HT-29 (cell line): ENCODE data around the gene TBX1. TPM values are rescaled to one million over a fixed set of nuclear protein-coding genes. Genes with fewer than 3 reads are reported as not detected.
"Not testable (repeated sequence)": the region's sequence is repeated elsewhere in the genome, so short reads cannot be mapped to it uniquely, and the experiment has no call there.

Source experiments
- DNase-seq: peaks from one replicate; pipeline ENCODE4 v3.0.0-alpha.2; 2015; ENCODE audit warnings: low spot score
- total RNA-seq: library from RNA; depleted of rRNA; stranded (reverse); fragments of >200 nt; shearing (Covaris generic); gene quantifications from 2 replicates; pipeline ENCODE4 v1.2.3, GENCODE V29; 2014

Gene TBX1
- total RNA-seq, 1 experiment from 2014 or later = not detected

DNA sequence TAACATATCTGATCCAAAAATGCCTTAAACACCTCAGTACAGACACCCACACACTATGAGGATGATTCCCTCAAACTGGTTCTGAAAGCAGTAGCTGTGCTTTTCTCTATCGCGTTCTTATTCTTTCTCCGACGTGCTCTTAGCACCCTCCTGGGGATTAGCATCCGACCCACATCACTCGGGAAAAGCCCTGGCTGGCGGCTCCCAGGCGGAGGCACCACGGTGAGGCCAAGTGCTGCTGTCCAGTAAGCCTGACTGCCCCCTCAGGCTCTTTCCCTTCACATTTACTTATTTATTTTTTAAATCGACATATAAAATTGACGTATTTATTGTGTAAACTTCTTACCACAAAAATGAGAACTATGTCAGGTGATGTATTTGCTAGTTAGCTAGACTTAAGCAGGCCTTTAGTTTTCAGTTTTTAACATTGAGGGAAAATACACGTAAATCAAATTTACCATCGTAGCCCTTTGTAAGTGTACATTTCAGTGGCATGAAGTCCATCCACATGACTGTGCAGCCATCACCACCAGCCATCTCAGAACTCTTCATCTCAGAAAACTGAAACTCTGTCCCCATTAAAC is 19.2 kb downstream of the TBX1 start:
- no peak for DNase-seq

GRCh38 chr22:19782533-19782932 is 22.0 kb downstream of the TBX1 start:
- no peak for DNase-seq

- no peak for DNase-seq
Measured at GRCh38 chr22:19783586-19784383, 23.2 kb downstream of the TBX1 start.

- no peak for DNase-seq
Measured at GRCh38 chr22:19784384-19785175, 24.0 kb downstream of the TBX1 start.

DNA sequence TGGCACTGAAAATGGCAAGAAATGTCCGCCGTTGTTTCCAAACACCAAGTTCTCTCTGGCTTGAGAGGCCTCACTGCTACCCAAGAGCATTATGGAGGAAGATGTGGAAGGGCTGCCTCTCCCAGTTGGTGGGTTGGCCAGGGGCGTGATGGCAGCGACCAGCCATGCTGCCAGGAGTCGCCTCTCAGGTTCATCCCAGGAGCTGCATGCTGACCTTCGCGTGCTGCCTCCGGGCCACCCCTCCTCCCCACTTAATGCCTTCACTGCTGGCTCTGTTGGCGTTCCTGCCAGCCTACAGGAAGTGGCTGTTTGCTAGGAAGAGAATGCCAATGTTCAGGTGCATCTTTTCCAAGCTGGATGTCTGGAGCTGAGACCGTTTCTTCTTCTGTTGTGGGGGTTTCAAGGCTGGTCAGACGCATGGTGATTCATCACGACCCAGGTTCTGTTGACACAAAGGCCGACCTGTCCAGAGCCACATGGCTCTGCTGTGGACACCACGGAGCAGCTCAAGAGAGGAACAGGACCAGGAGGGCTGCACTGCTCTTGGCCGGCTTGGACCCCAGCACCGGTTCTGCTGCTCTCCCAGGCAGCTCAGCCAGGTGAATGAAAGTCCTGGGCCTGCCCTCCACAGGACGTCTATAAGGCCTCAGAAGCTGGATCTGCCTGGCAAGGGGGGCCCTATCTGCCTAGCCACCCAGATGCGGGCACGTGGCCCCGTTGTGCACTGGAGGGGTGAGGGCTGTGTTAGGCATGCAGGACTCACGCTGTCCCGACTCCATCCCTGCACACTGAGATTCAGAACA is 25.1 kb downstream of the TBX1 start:
- DNase-seq = no peak

DNA sequence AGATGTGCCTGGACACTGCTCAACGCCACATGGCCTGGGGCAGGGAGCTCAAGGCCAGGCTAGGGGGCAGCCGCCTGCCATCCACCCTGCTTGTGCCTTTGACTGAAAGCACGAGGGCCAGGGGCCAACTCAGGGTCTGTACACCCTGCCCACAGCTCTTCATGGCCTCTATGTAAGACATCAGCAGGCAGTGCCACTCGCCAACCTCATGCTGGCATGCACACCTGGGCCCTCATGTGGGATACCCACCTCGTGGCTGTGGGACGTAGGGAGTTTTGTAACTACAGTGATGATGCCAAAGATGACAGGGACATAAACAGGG is 25.6 kb downstream of the TBX1 start:
- DNase-seq = no peak

DNA sequence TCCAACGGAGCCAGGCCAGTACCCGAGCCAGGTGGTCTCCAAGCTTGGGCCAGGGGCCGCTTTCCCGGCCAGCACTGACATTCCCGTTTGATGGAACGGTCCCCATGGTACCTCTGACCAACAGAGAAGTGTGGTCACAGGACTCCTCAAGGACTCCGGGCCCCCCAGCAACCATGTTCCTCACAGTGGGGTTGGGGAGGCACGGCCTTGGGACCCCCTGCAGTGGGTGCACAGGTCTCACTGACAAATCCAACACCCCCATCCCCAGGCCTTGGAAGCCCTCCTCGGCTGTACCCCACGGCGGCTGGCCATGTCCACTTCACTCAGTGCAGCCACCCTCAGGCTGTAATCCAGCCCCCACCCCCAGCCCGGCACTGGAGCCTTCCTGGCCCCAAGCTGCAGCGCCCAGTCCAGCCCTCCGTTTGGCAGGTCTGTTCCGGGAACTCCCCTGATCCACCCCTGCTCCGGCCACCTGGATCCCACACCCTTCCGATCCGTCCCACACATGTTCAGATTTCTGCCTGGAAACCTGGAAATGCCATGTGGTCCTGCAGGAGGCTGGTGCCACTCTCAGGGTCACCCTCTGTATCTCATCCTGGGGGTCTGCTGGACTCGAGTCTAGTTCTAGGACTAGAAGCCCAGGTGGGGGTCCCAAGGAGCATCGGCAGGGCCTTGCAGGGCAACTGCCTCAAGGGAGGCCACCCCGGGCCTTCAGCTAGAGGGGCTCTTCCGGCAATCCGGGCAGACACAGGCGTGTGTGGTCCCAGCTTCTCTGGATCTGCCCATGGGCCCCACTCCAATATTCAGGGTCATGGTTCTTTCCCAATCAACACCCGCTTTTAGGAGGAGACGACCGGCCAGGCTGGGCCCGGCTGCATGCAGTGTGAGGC is 26.6 kb downstream of the TBX1 start:
- no peak for DNase-seq

- no peak for DNase-seq
Measured at GRCh38 chr22:19787849-19788141, 27.2 kb downstream of the TBX1 start.

- DNase-seq = no peak
Measured at GRCh38 chr22:19788661-19789225, 28.2 kb downstream of the TBX1 start.

- DNase-seq = no peak
Measured at GRCh38 chr22:19789406-19789805, 28.8 kb downstream of the TBX1 start.

DNA sequence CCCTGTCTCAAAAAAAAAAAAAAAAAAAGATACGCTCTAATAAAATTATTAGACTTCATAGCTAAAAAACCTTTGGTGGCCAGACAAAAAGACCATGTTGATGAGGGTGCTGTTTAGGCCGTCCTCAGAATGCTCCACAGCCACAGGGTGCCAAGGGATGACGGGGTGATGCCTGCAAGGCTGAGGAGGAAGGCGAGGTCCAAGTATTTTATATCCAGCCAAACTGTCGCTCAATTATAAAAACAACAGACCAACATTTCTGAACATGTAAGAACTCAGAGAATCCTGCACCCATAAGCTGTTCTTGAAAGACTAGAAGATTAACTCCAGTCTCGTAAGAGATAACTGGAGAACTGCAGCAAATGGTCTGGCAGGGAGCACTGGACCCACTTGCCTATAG is 29.2 kb downstream of the TBX1 start:
- DNase-seq = no peak

DNA sequence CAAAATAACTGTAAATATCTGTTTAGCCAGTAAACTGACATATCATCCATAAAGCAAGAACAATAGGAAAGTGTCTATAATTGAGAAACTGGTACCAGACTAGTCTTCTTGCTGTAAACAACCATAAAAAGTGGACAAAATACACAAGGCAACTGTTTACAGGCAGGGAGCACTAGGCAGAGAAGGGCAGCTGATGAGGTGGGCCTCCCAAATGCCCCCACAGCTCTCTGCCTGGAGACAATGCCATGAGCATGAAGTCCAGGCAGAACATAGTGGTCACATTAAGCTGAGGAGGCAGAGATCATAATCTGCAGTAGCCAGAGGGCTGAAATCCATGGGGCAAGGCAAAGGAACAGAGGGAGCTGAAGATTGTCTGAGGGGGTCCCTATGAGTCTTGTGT is 30.7 kb downstream of the TBX1 start:
- no peak for DNase-seq

GRCh38 chr22:19791894-19792293 is 31.3 kb downstream of the TBX1 start:
- DNase-seq = no peak

- DNase-seq = not testable (repeated sequence)
Measured at GRCh38 chr22:19792383-19792896, 31.9 kb downstream of the TBX1 start.

- DNase-seq = no peak
Measured at GRCh38 chr22:19793161-19793560, 32.6 kb downstream of the TBX1 start.

DNA sequence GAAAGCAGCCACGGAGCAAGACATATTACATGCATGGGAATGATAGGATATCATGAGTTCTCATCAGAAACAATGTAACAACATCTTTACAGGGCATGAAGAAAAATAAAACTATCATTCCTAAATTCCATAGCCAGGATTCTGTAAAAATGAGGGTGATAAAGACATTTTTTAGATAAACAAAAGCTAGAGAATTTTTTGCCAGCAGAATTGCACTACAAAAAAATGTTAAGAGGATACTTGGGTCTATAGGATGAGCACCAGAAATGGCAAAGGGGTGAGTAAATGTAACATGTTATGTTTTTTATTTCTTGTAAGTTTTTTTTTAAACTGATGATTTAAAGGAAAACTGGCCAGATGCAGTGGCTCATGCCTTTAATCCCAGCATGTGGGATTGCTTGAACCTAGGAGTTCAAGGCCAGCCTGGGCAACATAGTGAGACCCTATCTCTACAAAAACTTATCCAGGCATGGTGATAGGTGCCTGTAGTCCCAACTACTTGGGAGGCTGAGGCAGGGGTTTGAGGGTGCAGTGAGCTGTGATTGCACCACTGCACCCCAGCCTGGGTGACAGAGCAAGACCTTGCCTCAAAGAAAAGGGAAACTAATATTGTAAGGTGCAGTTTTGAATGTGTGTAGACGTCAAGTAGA is 33.2 kb downstream of the TBX1 start:
- DNase-seq = no peak

DNA sequence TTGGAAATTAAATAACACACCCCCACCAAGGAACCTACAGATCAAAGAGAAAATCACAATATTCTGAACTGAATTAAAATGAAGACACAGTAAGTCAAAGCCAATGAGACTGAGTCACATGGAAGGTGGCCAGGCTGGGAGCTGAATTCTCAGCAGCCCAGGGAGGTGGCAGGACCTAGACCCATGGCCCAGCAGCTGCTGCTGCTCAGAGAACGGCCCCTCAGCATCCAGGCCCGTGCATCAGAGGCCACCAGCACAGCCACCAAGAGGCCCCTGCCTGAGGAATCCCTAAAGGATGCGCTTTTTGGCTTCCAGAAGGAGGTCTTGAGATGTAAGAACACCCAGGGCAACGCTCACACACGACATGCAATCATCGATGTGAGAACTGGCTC is 35.0 kb downstream of the TBX1 start:
- no peak for DNase-seq

- DNase-seq = no peak
Measured at GRCh38 chr22:19796160-19796559, 35.6 kb downstream of the TBX1 start.

DNA sequence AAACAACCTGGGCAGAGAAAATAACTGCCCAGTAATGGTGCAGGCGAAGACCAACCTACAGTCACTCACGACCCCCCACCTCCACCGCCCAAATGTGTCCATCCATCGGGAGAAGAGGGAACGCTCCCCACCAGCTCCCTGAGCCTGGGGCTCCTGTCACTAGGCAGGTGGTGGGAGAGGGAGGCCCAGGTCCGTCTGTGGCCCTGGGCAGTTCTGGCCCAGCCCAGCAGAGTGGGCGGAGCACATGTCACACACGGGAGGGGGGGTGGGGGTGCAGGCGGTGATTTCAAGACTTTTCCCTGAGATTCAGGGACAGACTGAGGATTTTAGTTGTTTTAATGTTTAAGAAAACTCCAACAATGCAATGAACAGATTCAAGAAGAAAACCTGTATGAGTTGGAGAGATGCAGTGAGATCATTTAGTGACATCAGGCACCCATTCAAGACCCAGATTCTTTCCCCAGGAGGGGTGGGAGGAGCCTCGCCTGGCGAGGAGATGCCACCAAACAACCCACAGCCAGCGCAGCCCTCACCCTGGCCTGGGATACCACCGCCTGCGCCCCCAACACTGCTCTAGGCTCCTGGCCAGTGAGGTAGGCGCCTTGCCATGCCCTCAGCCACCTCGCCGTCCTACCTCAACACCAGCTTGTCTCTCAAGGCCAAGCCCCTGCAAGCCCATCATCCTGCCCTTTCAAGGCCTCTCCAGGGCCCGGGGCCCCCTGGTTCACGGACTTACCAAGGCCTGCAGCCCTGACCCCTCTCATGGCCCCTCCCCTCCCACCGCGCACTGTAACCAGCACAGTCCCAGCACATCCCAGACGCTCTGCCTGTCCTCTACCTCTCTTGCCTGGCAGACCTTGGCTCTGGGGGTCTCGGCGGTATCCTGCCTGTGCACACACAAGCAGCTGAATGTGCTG is 36.8 kb downstream of the TBX1 start:
- DNase-seq = no peak
